Caco-2 (cell line): ENCODE measurements around the gene RBMS2. TPM values are rescaled to one million over a fixed set of nuclear protein-coding genes. Genes with fewer than 3 reads are reported as not detected.
A peak's percentile ranks its signal among the peaks of the same experiment; 100 is the strongest.

Source experiments
- BruUV-seq: library from RNA; stranded (reverse); fragments of 400-500 nt; replicated peaks from 2 replicates; lab custom pipeline; 2021; lab: Mats Ljungman, UMichigan
- CTCF ChIA-PET: fragments of 300-600 bp; sonication (Branson Sonifier 250); formaldehyde crosslinking; loops from one replicate; lab custom pipeline; 2022; ENCODE audit warnings: antibody characterized with exemption; lab: Charles Lee
- POLR2A ChIA-PET: fragments of 300-600 bp; sonication (Branson Sonifier 250); formaldehyde crosslinking; loops from one replicate; lab custom pipeline; 2022; ENCODE audit warnings: antibody characterized with exemption; lab: Charles Lee
- DNase-seq, 2 experiments: peaks; one replicate each; pipeline versions ENCODE4 v3.0.0 to v3.0.0-alpha.2; 2020 to 2022
- H3K27me3 ChIP-seq: replicated peaks from 2 replicates; pipeline ENCODE4 v1.6.0; 2011; ENCODE audit warnings: low read length; ENCODE audit not compliant: control insufficient read depth, insufficient read depth
- H3K36me3 ChIP-seq: 2 replicates; pipeline ENCODE4 v1.5.1; 2011; ENCODE audit warnings: low read length; ENCODE audit not compliant: control insufficient read depth, insufficient read depth
- H3K4me1 ChIP-seq: fragments of 250-450 bp; sonication (Bioruptor Pico); 2 replicates; pipeline ENCODE4 v1.5.1; 2020; ENCODE audit warnings: mild to moderate bottlenecking
- H3K4me3 ChIP-seq: 2 replicates; pipeline ENCODE4 v1.5.1; 2011; ENCODE audit warnings: low read depth, mild to moderate bottlenecking, control low read depth, low read length
- H3K9me3 ChIP-seq: fragments of 250-450 bp; sonication (Bioruptor Pico); 2 replicates; pipeline ENCODE4 v1.5.1; 2020; ENCODE audit warnings: mild to moderate bottlenecking, moderate library complexity
- H3K27ac Mint-ChIP-seq: one replicate; pipeline ENCODE4 v1.8.0; 2022; ENCODE audit warnings: mixed read lengths; ENCODE audit not compliant: unreplicated experiment
- H3K27me3 Mint-ChIP-seq: one replicate; pipeline ENCODE4 v1.8.0; 2022; ENCODE audit warnings: mixed read lengths; ENCODE audit not compliant: insufficient read depth, unreplicated experiment
- H3K36me3 Mint-ChIP-seq: one replicate; pipeline ENCODE4 v1.8.0; 2022; ENCODE audit warnings: mild to moderate bottlenecking, mixed read lengths; ENCODE audit not compliant: insufficient read depth, unreplicated experiment
- H3K4me1 Mint-ChIP-seq: one replicate; pipeline ENCODE4 v1.8.0; 2022; ENCODE audit warnings: low read depth, mixed read lengths; ENCODE audit not compliant: unreplicated experiment
- H3K4me3 Mint-ChIP-seq: one replicate; pipeline ENCODE4 v1.8.0; 2022; ENCODE audit warnings: mild to moderate bottlenecking, moderate library complexity, mixed read lengths; ENCODE audit not compliant: unreplicated experiment
- H3K9me3 Mint-ChIP-seq: one replicate; pipeline ENCODE4 v1.8.0; 2022; ENCODE audit warnings: mixed read lengths; ENCODE audit not compliant: unreplicated experiment
- CTCF ChIP-seq, 2 experiments: fragments of 200-600 bp in 1 of 2; IDR thresholded peaks; 1 replicate in 1 of 2; 2 replicates in 1 of 2; pipeline versions ENCODE4 v1.5.1 to v1.8.0; 2011 to 2022; ENCODE audit warnings: antibody characterized with exemption in 1 of 2, control low read depth in 1 of 2, inconsistent platforms in 1 of 2, low read depth in 1 of 2, low read length in 1 of 2, mild to moderate bottlenecking in 1 of 2, moderate library complexity in 1 of 2; ENCODE audit not compliant: insufficient read depth in 1 of 2, severe bottlenecking in 1 of 2, unreplicated experiment in 1 of 2
- intact Hi-C: fragments of 100-400 bp; cut with micrococcal nuclease; formaldehyde crosslinking; loops from one replicate; pipeline ENCODE4 v1.10.0; 2022; ENCODE audit not compliant: unreplicated experiment
- total RNA-seq: library from RNA; stranded (reverse); gene quantifications from 2 replicates; pipeline ENCODE4 v1.2.3, GENCODE V29; 2022

Gene RBMS2
- total RNA-seq, 1 experiment from 2014 or later, result 39.5 TPM

DNA sequence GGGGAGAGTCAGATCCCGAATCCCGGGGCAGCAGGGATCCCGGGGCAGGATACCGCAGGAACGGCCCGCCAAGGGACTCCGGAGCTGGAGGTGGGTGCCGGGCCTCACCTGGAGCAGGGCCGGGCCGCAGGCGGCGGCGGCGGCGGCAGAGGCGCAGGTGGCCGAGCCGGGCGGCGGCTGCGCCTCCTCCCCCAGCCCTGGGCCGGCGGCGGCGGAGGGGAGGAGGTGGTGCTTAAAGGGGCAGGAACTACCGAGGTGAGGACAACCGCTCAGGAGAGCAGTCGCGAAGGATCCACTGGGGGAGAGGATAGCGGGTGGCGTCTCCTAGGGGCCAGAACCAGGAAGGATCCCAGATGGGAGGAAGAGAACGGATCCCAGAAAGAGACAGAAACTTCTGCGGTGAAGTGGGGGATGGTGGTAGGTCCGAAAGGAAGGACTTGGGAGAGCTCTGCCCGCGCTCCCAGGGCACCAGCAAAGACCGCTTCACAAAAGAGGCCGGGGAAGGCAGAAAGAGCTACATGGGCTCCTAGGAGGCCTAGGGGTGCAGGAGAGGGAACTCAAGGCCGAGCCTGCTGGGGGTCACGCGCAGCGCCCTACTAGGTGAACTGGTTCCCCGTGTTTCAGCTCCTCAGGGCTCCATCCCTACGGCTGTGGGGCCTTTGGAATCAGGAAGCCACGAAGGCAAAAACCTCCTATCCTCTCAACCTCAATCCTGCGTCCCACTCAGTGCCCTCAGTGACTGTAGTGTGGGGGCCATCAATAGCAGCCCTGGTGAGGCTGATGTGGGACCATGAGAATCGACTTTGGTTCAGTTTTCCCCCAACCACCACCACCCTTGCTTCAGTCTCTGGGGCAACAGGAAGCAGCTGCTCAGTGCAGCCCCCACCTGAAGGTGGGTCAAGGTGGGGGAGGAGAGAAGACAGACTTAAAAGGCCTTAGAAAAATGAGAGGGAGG is 113.5 kb downstream of the RBMS2 start:
- Mint-ChIP-seq H3K4me3 (peak overlapping the region; percentile 98), H3K4me1 (peaks cover 6% of the 10 kb centered on the region), H3K27ac (peak overlapping the region; percentile 92), H3K27me3 (no peaks in the 10 kb centered on the region), H3K36me3 (peaks cover 76% of the 10 kb centered on the region), H3K9me3 (no peaks in the 10 kb centered on the region)
- POLR2A ChIA-PET, result interaction anchor here (0.6 to 1.0 kb wide), 3 partner anchors 10 to 114 kb away, joined by 3 to 5 read pairs (median 4); partner anchors contain the start of gene RBMS2
- intact Hi-C loops, result loop anchor here (5.0 kb wide), 2 partner anchors 87 to 663 kb away; partner anchors contain the start of gene RAB5B
- peak; percentile 29 to 66 for TF ChIP-seq CTCF (IDR thresholded peaks at IDR 0.05; ENCODE audit: insufficient read depth in 1 of 2, low read depth in 1 of 2, low read length in 1 of 2, severe bottlenecking in 1 of 2, unreplicated experiment in 1 of 2)
- peak overlapping the region; percentile 85 for H3K4me3 ChIP-seq
- no peaks in the 10 kb centered on the region for H3K36me3 ChIP-seq
- DNase-seq, result peak; percentile 87 to 90
- no peaks in the 10 kb centered on the region for H3K9me3 ChIP-seq
- peaks cover 31% of the 10 kb centered on the region for H3K4me1 ChIP-seq
- no TSS peak for BruUV-seq
- CTCF ChIA-PET, result interaction anchor here (0.6 to 2.1 kb wide), 4 partner anchors 13 to 493 kb away, joined by 3 to 15 read pairs (median 4); no protein-coding TSS in a partner anchor
- H3K27me3 ChIP-seq, result no peaks in the 10 kb centered on the region

DNA sequence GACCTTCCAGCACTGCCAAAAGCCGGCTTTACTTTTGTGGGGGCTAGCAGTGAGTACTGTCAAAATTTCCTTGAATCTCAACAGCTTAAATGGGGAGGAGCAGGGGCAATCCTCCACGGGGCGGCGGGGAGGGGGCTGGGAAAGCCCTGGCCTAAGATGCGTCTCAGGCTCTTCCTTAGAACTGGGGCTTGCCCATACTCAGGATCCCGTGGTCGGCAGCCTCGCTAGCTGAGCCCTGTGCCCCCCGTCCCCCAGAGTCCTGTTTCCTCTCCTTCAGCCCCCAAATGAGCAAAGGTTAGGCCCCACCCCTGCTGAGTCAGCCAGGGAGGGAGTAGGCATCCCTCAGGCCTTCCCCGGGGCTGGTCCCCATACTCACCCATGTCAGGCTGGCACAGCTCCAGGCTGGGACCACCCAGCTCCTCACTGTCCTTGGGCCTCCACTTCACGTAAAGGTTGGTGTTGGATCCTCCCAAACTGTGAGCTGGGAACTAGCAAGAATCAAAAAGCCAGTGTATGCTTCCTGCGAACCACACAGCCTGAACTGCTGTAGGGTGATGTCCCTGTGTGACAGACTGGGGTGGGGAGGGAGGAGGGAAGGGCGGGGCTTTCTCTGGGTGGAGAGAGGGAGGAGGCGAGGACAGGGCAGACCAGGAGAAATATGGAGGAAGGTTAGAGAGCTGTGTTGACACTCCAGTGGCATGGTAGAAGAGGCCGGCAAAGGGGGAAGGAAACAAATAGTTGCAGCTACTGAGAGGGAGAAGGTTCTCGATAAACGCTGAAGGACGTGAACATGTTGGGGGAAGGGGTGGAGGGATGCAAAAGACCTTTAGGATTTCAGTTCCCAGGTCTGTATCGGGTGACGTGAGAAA is 114.4 kb downstream of the RBMS2 start:
- ChIA-PET POLR2A (interaction anchor here (0.5 to 1.6 kb wide), 12 partner anchors 8 to 382 kb away, joined by 3 to 43 read pairs (median 5); partner anchors contain the start of genes ATP5F1B, NACA, PTGES3 and RBMS2), CTCF (interaction anchor here (0.6 to 2.1 kb wide), 35 partner anchors 7 to 532 kb away, joined by 3 to 21 read pairs (median 4); partner anchors contain the start of genes ATP5F1B, ESYT1, GLS2 and LRP1)
- no peaks in the 10 kb centered on the region for H3K27me3 ChIP-seq
- H3K36me3 Mint-ChIP-seq, result peaks cover 77% of the 10 kb centered on the region
- H3K4me1 ChIP-seq, result peaks cover 26% of the 10 kb centered on the region
- H3K4me3 ChIP-seq, result peak overlapping the region; percentile 85
- peak overlapping the region; percentile 92 for H3K27ac Mint-ChIP-seq
- no peaks in the 10 kb centered on the region for H3K27me3 Mint-ChIP-seq
- no peak for TF ChIP-seq CTCF (IDR thresholded peaks at IDR 0.05; ENCODE audit: insufficient read depth in 1 of 2, low read depth in 1 of 2, low read length in 1 of 2, severe bottlenecking in 1 of 2, unreplicated experiment in 1 of 2)
- intact Hi-C loops, result loop anchor here (2.0 to 5.0 kb wide), 5 partner anchors 41 to 664 kb away; partner anchors contain the start of genes PTGES3 and RAB5B
- H3K9me3 Mint-ChIP-seq, result no peaks in the 10 kb centered on the region
- H3K4me3 Mint-ChIP-seq, result peak overlapping the region; percentile 98
- peak; percentile 76 to 92 for DNase-seq
- TSS peak; percentile 3 for BruUV-seq
- H3K4me1 Mint-ChIP-seq, result peaks cover 6% of the 10 kb centered on the region
- no peaks in the 10 kb centered on the region for H3K9me3 ChIP-seq
- no peaks in the 10 kb centered on the region for H3K36me3 ChIP-seq
